ENCODE results near the gene AFF3.

The AFF3 gene

DNA sequence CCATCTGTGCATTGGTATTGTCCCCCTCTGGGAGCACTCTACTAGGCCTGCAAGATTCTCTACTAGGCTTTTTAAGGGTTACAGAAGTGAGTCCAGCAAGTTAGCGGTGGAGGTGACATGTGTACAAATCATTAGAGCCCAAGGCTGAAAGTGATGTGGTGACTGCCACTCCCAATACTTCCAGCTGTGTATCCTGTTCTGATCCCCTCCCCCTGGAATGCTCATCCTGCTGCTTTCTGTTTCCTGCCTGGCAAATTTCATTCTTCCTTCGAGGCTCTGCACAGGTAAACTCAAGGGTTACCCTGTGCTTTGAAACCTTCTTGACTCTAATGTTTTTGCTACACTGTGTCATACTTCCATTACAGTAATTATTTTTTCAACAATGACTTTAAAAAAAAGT lies 394.0 kb downstream of the AFF3 start:
- Histone ChIP-seq H3K4me2 (ENCODE audit: low read length) (no peak overlapping the region), H3K36me3 (ENCODE audit: control insufficient read depth, low read length) (peaks cover 13% of the 10 kb centered on the region)

DNA sequence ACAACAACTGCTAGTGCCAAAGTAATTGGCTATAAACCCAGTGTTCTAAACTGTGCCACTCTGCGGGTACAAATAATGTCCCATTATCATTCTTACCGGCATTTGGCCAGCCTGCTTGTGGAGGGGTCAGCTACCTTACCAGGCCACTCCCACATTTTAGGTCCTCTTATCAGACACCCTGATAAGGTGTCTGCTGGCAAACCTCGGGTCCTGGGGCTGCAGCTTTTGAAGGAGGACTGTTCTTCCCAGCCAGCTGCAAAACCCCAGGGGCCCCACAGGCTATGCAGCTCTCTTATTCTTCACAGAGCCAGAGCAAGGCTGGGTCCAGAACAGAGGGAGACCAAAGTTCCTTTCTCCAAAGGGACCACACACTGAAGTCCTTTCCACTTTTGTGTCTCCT lies 394.5 kb downstream of the AFF3 start:
- Histone ChIP-seq H3K27ac (ENCODE audit: low read depth, low read length) (no peak overlapping the region), H3K9me3 (ENCODE audit: control insufficient read depth, insufficient read depth, low read length) (no peaks in the 10 kb centered on the region), H3K9me2 (replicated peaks; ENCODE audit: control insufficient read depth, low read length) (no peaks in the 10 kb centered on the region), H3K36me3 (ENCODE audit: control insufficient read depth, low read length) (peaks cover 18% of the 10 kb centered on the region), H3F3A (ENCODE audit: control insufficient read depth, insufficient read depth) (no peaks in the 10 kb centered on the region), H3K4me2 (ENCODE audit: low read length) (no peak overlapping the region), H3K4me3 (ENCODE audit: low read length) (no peak overlapping the region), H3K27me3 (ENCODE audit: control insufficient read depth, low read length) (no peaks in the 10 kb centered on the region), H3K4me1 (ENCODE audit: control insufficient read depth, low read length) (no peaks in the 10 kb centered on the region), H3K79me2 (ENCODE audit: control insufficient read depth, low read length) (no peaks in the 10 kb centered on the region), H4K20me1 (ENCODE audit: control insufficient read depth, insufficient read depth, low read depth, low read length) (no peaks in the 10 kb centered on the region)
- TF ChIP-seq CTCF (IDR thresholded peaks at IDR 0.05; ENCODE audit: low read depth, low read length, poor library complexity, severe bottlenecking) = no peak
- TF ChIP-seq EZH2phosphoT487 (IDR thresholded peaks at IDR 0.05; ENCODE audit: borderline replicate concordance, low read length) = no peak

More for the DNA sequence above, 394.0 kb downstream of the AFF3 start:
- H3K79me2 ChIP-seq (ENCODE audit: control insufficient read depth, low read length) = no peaks in the 10 kb centered on the region
- H3K27me3 ChIP-seq (ENCODE audit: control insufficient read depth, low read length) = no peaks in the 10 kb centered on the region
- no peaks in the 10 kb centered on the region for H4K20me1 ChIP-seq (ENCODE audit: control insufficient read depth, insufficient read depth, low read depth, low read length)
- H3F3A ChIP-seq (ENCODE audit: control insufficient read depth, insufficient read depth) = no peaks in the 10 kb centered on the region
- TF ChIP-seq EZH2phosphoT487 (IDR thresholded peaks at IDR 0.05; ENCODE audit: borderline replicate concordance, low read length) (no peak), CTCF (IDR thresholded peaks at IDR 0.05; ENCODE audit: low read depth, low read length, poor library complexity, severe bottlenecking) (no peak)
- no peaks in the 10 kb centered on the region for H3K9me2 ChIP-seq (replicated peaks; ENCODE audit: control insufficient read depth, low read length)
- H3K27ac ChIP-seq (ENCODE audit: low read depth, low read length) = no peak overlapping the region
- H3K4me3 ChIP-seq (ENCODE audit: low read length) = no peak overlapping the region
- H3K4me1 ChIP-seq (ENCODE audit: control insufficient read depth, low read length) = no peaks in the 10 kb centered on the region
- no peaks in the 10 kb centered on the region for H3K9me3 ChIP-seq (ENCODE audit: control insufficient read depth, insufficient read depth, low read length)

DNA sequence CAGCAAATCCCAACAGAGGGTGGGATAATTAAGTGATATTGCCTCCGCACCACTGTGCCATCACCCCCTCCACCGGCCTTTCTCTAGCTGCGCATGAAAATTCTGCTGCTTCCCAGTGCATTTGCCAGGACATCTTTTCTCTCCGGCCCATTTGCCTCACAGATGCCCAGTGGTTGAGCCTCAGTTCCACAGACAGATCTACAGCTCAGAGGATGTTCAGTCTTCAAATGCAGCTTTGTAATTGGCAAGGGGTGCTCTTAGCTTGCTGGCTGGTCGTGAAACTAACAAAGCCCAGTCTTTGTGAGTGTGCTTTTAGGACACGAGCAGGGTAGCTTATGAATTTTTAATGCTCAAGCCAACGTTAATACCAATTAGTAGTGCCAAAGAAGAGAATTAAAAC lies 399.2 kb downstream of the AFF3 start:
- H3K4me1 ChIP-seq (ENCODE audit: control insufficient read depth, low read length) = peaks cover 14% of the 10 kb centered on the region
- TF ChIP-seq CTCF (IDR thresholded peaks at IDR 0.05; ENCODE audit: low read depth, low read length, poor library complexity, severe bottlenecking) (no peak), EZH2phosphoT487 (IDR thresholded peaks at IDR 0.05; ENCODE audit: borderline replicate concordance, low read length) (no peak)
- H3K27me3 ChIP-seq (ENCODE audit: control insufficient read depth, low read length) = no peaks in the 10 kb centered on the region
- H4K20me1 ChIP-seq (ENCODE audit: control insufficient read depth, insufficient read depth, low read depth, low read length) = no peaks in the 10 kb centered on the region
- no peak overlapping the region for H3K4me2 ChIP-seq (ENCODE audit: low read length)
- peaks cover 4% of the 10 kb centered on the region; the same call in 1 of the 2 replicates for H3F3A ChIP-seq (ENCODE audit: control insufficient read depth, insufficient read depth)
- H3K4me3 ChIP-seq (ENCODE audit: low read length) = no peak overlapping the region
- H3K79me2 ChIP-seq (ENCODE audit: control insufficient read depth, low read length) = no peaks in the 10 kb centered on the region
- H3K27ac ChIP-seq (ENCODE audit: low read depth, low read length) = no peak overlapping the region
- H3K36me3 ChIP-seq (ENCODE audit: control insufficient read depth, low read length) = peaks cover 24% of the 10 kb centered on the region
- H3K9me3 ChIP-seq (ENCODE audit: control insufficient read depth, insufficient read depth, low read length) = no peaks in the 10 kb centered on the region
- no peaks in the 10 kb centered on the region for H3K9me2 ChIP-seq (replicated peaks; ENCODE audit: control insufficient read depth, low read length)
